Measurements from ENCODE around the gene C1QTNF8.

C1QTNF8 gene

GRCh38 chr16:1075546-1075945 lies 20.5 kb downstream of the C1QTNF8 start:
- no peak for TF ChIP-seq CTCF (conservative IDR thresholded peaks at IDR 0.05; ENCODE audit: low read length)
- H3K4me3 ChIP-seq (ENCODE audit: low read length): no peak overlapping the region
- no peak for DNase-seq (ENCODE audit: low read depth)

- DNase-seq (ENCODE audit: low read depth): no peak
- no peak overlapping the region for H3K4me3 ChIP-seq (ENCODE audit: low read length)
- TF ChIP-seq CTCF (conservative IDR thresholded peaks at IDR 0.05; ENCODE audit: low read length): no peak
Measured at GRCh38 chr16:1074379-1074649, 21.7 kb downstream of the C1QTNF8 start.

- H3K4me3 ChIP-seq (ENCODE audit: low read length): no peak overlapping the region
- no peak for DNase-seq (ENCODE audit: low read depth)
- no peak for TF ChIP-seq CTCF (conservative IDR thresholded peaks at IDR 0.05; ENCODE audit: low read length)
Measured at GRCh38 chr16:1073566-1074378, 22.3 kb downstream of the C1QTNF8 start.

- no peak overlapping the region for H3K4me3 ChIP-seq (ENCODE audit: low read length)
- no peak for DNase-seq (ENCODE audit: low read depth)
- no peak for TF ChIP-seq CTCF (conservative IDR thresholded peaks at IDR 0.05; ENCODE audit: low read length)
Measured at GRCh38 chr16:1073262-1073558, 22.8 kb downstream of the C1QTNF8 start.

DNA sequence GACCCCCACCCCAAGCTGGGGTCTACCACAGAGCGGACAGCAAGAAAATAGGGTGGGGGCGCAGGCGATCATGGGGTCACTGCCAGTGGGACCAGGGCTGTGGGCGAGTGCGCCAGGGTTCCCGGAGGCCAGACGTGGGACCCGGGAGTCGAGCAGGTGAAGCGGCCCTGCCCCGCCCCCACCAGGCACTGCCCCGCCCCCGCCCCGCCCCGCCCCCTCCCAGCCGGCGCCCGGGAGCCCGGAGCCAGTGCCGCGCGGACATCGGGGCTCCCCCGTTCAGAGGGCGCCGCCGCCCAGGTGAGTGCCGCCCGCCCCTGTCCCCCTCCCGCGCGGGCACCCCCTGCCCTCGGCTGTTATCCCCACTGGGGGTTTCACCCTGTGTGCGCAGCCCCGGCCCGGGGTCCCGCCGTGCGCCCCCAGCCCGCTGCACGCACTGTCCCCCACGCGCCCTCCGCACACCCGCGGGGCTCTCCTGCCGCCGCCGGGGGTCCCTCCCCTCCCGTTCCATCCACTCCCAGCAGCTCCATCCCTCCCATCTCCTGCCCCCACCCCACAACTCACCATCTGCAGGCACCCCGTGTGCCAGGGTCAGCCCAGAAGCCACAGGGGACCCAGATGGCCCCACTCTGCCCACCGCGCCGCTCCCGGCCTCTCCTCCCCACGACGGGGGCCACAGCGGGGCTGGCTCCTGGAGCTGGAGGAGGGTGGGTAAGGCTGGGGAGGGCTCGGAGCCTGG lies 23.4 kb downstream of the C1QTNF8 start, which contains the start of gene SSTR5:
TSS of gene SSTR5 (plus strand) at position 222 of the 736 bp plus-strand sequence. CDS start 6,122 bp downstream, outside the sequence.
- no peak for TF ChIP-seq CTCF (conservative IDR thresholded peaks at IDR 0.05; ENCODE audit: low read length)
- no peak within 1 kb of the TSS for H3K4me3 ChIP-seq (ENCODE audit: low read length)
- no peak for DNase-seq (ENCODE audit: low read depth)

DNA sequence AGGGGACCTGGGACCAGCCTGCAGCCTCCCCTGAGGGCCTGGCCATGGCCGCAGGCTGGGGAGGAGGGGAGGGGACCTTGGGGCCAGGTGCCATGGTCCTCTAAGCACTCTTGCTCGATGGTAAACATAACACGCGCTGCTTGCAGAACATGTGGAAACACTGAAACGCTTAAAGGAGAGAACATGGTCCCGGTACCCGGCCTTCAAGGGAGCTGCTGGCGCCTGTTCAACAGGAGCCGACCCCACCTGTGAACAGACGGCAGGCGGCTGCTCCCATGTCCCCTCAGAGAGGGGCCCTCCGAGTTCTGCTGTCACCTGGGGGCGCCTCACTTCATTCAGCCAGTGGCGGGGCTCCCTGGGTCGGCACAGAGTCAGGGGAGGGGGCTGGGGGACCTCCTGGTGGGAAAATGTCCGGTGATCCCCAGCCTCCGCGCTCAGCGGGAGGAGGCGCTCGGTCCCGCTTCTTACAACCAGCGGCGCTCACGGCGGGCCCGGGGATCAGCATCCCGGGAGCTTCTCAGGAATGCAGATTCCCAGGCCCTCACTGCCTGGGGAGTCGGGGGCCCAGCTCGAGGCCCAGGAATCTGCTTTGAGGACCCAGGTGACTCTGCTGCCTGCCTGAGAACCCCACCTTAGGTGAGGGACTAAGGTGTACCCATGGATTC lies 24.4 kb downstream of the C1QTNF8 start:
- H3K4me3 ChIP-seq (ENCODE audit: low read length): no peak overlapping the region
- no peak for TF ChIP-seq CTCF (conservative IDR thresholded peaks at IDR 0.05; ENCODE audit: low read length)
- no peak for DNase-seq (ENCODE audit: low read depth)
